ENCODE measurements around the gene CCDC167. TPM values are rescaled to one million over a fixed set of nuclear protein-coding genes. Genes with fewer than 3 reads are reported as not detected.

Gene CCDC167
- total RNA-seq, 1 donor from 2014 or later, result 10.0 TPM

GRCh38 chr6:37530297-37530696 lies 30.6 kb upstream of the CCDC167 start:
- no peak for DNase-seq (ENCODE audit: low spot score)

- no peak for DNase-seq (ENCODE audit: low spot score)
Measured at GRCh38 chr6:37528541-37528940, 28.8 kb upstream of the CCDC167 start.

- no peak for DNase-seq (ENCODE audit: low spot score)
Measured at GRCh38 chr6:37525460-37526357, 26.0 kb upstream of the CCDC167 start.

GRCh38 chr6:37524970-37525318 lies 25.3 kb upstream of the CCDC167 start:
- no peak for DNase-seq (ENCODE audit: low spot score)

- DNase-seq (ENCODE audit: low spot score), result no peak
Measured at GRCh38 chr6:37524025-37524969, 24.6 kb upstream of the CCDC167 start.

- no peak for DNase-seq (ENCODE audit: low spot score)
Measured at GRCh38 chr6:37523412-37523811, 23.7 kb upstream of the CCDC167 start.

- no peak for DNase-seq (ENCODE audit: low spot score)
Measured at GRCh38 chr6:37522836-37523235, 23.1 kb upstream of the CCDC167 start.

GRCh38 chr6:37521674-37522073 lies 22.0 kb upstream of the CCDC167 start:
- no peak for DNase-seq (ENCODE audit: low spot score)

- no peak for DNase-seq (ENCODE audit: low spot score)
Measured at GRCh38 chr6:37520926-37521325, 21.2 kb upstream of the CCDC167 start.

GRCh38 chr6:37519461-37519860 lies 19.8 kb upstream of the CCDC167 start:
- DNase-seq (ENCODE audit: low spot score), result no peak

- DNase-seq (ENCODE audit: low spot score), result no peak
Measured at GRCh38 chr6:37518116-37518515, 18.4 kb upstream of the CCDC167 start.

GRCh38 chr6:37517411-37517812 lies 17.7 kb upstream of the CCDC167 start:
- no peak for DNase-seq (ENCODE audit: low spot score)

GRCh38 chr6:37516920-37517405 lies 17.3 kb upstream of the CCDC167 start:
- DNase-seq (ENCODE audit: low spot score), result no peak

GRCh38 chr6:37516076-37516919 lies 16.6 kb upstream of the CCDC167 start:
- DNase-seq (ENCODE audit: low spot score), result peak; percentile 71

GRCh38 chr6:37515712-37516075 lies 16.0 kb upstream of the CCDC167 start:
- DNase-seq (ENCODE audit: low spot score), result no peak

GRCh38 chr6:37514837-37515236 lies 15.1 kb upstream of the CCDC167 start:
- no peak for DNase-seq (ENCODE audit: low spot score)

- no peak for DNase-seq (ENCODE audit: low spot score)
Measured at GRCh38 chr6:37514321-37514771, 14.7 kb upstream of the CCDC167 start.

GRCh38 chr6:37513576-37513975 lies 13.9 kb upstream of the CCDC167 start:
- DNase-seq (ENCODE audit: low spot score), result no peak

GRCh38 chr6:37513155-37513554 lies 13.5 kb upstream of the CCDC167 start:
- DNase-seq (ENCODE audit: low spot score), result no peak

- no peak for DNase-seq (ENCODE audit: low spot score)
Measured at GRCh38 chr6:37512400-37513011, 12.8 kb upstream of the CCDC167 start.

GRCh38 chr6:37511910-37512399 lies 12.3 kb upstream of the CCDC167 start:
- DNase-seq (ENCODE audit: low spot score), result no peak
